Fibroblast of skin of back (primary cell): Measurements from ENCODE around the gene CENPF.
"Not testable (repeated sequence)": the region's sequence is repeated elsewhere in the genome, so short reads cannot be mapped to it uniquely, and the experiment has no call there.

Experiments used
- DNase-seq: peaks from one replicate; pipeline ENCODE4 v3.0.0-alpha.2; 2013

Gene CENPF

DNA sequence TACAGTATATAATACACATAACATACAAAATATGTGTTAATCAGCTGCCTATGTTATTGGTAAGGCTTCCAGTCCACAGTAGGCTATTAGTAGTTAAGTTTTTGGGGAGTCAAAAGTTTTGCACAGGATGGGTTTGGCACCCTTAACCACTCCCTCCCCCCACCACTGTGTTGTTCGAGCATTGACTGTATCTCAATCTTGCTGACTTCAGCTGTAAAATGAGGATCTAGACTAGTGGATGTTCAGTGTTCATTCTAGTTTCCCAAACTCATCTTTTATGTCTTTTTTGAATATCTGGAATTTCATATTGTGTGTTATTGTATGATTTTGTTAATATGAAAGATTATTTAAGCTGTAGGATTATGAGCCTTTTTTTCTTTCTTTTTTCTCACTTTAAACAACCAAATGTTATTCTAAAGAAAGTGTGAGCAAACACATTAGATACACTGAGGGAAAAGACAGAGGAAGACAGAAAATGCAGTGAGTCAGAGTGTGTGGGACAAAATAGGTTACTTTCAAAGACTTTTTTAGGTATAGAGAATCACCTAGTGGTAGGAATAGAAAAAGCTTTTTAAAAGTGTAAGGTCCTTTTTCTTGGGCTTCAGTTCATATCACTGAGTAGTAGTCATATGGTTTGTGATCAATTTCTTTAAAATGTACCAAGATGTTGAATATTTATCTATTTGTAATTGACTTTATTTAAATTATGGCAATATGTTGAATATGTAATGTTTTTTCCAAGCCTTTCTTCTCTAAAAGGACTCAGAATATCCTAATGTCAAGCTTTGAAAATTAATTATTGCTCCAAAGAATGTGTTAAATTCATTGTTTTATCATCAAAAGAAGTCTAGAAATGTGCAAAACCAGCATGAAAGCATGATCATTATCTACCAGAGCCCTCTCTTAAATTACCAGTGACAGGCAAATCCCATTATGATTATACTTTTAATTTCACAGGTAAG is 17.9 kb upstream of the CENPF start:
- peak; percentile 80 for DNase-seq

DNA sequence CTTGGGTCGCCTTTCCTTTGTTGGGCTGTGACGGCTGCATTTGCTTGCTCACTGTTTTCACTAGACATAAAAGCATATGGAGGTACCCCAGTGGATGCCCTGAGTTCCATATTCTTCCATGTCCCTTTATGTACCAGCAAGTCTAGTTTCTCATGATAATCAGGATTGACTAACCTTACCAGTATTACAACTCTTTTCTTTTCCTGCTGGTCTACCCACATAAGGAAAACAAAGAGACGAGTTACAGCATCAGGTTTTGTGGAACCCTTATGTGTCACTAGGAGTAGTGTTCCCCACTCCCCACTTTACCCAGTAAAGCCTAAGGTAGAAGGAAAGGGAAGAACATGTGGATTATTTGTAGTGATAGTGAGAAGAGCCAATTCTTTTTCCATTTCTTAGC is 16.4 kb upstream of the CENPF start:
- DNase-seq, result no peak

DNA sequence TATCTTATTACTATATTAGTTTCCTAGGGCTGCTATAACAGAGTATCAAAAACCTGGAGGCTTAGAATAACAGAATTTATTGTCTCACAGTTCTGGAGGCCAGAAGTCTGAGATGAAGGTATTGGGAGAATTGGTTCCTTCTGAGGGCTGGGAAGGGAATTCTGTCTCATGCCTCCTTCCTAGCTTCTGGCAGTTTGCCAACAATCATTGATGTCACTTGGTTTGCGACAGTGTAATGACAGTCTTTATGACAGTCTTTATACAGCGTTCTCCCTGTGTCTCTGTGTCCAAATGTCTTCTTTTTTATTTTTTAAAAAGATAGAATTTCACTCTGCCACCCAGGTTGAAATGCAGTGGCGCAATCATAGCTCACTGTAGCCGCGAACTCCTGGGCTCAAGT is 15.8 kb upstream of the CENPF start:
- no peak for DNase-seq

DNA sequence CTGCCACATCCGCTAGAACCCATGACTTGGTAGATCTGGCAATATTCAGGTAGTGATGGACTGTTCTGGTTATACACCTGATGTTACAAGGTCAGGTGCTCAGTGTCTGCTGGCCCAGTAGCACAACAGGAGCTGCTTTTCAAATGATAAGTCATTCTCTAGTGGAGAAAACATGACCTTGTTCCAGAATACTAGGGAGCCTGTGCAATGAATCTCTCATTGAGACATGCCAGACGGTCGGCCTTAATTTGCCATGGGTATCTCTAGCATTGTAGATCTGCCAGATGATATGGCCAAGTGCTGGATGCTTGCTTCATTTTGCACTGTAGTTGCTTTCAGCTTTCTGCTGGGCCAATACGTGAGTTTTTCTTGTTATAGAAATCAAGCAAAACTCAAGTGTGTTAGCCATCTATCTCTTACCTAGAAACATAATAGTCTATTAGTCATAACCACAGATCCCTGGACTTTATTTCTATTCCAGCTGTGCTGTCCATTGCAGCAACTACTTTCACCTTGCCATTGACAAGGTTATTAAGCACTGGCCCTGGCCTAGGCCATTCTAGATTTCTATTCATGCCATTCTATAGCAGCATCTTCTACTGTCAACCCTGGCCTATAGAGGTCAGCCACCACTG is 13.9 kb upstream of the CENPF start:
- no peak for DNase-seq

DNA sequence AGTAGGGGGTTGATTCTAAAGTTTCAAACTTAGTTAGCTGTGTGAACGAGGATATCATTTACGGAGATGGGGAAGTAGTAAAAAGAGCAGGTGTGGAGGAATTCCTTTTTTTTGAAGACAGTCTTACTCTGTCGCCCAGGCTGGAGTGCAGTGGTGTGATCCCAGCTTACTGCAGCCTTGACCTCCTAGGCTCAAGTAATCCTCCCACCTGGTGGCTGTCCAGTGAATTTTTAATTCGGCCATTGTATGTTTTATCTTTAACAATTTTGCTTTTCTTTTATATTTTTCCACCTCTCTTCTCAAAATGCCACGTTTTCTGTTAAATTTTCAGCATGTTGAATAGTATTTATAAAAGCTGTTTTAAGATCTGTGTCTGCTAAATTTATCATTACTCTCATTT is 12.3 kb upstream of the CENPF start:
- no peak for DNase-seq

DNA sequence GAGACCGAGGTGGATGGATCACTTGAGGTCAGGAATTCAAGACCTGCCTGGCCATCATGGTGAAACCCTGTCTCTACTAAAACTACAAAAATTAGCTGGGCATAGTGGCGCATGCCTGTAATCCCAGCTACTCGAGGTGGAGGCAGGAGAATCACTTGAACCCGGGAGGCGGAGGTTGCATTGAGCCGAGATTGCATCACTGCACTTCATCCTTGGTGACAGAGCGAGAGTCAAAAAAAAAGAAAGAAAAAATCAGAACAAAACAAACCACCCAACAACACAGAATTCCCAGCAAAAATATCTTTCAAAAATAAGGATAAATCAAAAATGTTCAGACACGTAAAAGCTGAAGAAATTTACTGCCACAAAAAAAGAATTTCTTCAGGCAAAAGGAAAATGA is 11.1 kb upstream of the CENPF start:
- not testable (repeated sequence) for DNase-seq

DNA sequence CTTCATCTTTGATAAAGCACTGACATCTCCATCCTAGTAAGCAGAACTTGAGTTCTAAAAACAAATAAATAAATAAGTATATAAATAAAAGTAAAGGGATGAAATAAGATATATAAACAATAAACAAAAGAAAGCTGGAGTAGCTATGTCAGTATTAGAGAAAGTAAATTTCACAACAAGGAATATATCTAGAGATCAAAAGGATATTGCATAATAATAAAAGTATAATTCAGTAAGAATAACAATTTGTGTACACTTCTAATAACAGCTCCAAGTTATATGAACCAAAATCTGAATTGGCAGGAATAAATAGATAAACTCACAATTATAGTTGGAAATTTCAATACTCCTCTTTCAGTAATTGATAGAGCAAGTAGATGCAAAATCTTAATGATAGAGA is 9.8 kb upstream of the CENPF start:
- no peak for DNase-seq

DNA sequence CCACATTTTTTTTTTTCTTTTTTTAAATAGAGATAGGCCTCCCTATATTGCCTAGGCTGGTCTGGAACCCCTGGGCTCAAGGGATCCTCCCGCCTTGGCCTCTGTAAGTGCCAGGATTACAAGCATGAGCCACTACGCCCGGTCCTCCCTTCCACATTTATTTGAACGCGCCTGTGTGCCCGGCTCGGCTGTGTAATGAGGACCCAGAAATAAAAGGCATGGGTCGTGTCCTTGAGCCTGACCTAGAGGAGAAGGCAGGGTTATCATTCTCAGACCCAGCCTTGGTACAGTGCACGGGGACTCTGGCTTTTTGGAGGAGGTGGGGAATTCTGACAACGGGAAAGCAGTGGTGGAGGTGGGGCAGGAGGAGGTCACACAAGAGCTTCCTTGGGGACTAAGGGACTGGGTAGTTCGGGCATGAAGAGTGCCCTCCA is 841 bp downstream of the CENPF start:
- peak; percentile 15 for DNase-seq

DNA sequence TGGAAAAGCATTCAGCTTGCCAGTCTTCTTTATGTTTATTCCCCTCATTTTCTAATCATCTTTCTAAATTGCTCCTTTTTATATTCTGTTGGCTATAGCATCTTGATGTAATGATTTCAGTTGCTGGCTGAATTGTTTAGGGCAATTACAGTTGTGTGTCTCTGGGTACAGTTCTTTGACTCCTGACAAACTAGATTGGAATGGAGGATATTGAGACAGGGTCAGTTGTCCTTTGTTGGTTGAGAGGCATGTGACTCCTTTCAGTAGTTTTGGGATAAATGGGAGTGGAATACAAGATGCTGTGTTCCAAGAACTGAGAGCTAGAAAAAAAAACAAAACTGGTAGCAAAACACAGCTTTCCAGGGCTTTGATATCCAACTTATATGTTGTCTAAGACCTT is 1.5 kb downstream of the CENPF start:
- DNase-seq, result peak; percentile 59

DNA sequence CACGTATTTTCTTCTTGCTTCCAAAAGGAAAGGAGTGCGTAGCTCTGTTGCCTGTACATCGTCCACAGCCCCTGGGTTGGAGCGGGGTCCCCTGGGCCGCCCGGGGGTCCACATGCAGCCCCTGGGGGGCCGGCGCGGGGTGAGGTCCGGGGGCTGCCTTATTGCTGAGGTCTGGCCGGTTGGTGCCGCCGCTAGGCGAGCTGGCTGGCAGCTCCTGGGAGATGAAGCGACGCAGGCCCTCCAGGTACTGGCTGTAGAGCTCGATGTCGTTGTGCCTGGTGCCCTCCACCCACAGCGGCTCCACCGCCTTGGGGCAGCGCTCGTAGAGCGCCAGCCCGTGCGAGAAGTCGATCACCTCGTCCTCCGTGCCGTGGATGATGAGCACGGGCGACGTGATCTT is 2.5 kb downstream of the CENPF start:
- DNase-seq, result not testable (repeated sequence)

DNA sequence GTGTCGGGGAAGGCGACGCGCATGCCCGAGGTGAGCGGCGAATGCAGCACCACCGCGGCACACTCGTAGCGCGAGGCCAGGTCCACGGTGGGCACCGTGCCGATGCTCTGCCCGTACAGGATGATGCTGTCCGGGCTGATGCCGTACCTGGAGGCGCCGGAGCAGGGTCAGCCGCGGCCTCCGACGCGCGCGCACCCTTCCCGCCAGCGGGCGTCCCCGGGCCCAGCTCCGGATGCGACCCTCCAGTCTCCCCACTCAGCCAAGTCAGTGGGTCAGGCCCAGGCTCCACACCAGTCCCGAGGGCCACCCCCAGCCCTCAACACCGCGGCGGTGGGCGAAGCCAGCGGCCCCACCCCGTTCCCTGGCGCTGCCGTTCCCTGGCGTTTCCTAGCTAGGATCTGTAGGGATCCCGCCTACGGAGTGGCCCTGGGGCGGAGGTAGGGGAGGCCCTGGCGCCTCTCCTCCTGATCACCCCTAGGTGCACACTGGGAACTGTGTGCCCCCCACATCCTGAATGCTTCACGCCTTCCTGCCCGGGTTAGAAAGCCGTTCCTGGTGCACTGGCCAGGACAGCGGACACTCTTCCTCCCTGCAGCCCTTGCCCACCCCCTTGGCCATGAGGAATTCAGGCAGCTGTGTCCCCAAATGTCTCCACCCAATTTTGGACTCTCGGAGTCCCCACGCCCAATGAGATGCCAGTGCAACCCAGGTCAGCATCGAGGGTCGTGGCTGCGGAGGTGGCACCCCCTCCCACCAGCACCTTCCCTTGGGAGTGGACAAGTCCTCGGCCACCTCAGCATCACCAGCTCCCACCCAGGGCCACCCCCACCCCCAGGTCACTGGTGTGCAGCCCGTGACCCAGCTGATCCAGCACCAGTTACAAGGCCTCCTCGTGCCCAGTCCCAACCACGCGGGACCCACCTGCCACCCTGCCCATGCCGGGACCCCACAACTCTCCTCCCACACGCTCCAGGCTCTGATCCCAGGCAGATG is 3.2 kb downstream of the CENPF start:
- DNase-seq, result not testable (repeated sequence)

DNA sequence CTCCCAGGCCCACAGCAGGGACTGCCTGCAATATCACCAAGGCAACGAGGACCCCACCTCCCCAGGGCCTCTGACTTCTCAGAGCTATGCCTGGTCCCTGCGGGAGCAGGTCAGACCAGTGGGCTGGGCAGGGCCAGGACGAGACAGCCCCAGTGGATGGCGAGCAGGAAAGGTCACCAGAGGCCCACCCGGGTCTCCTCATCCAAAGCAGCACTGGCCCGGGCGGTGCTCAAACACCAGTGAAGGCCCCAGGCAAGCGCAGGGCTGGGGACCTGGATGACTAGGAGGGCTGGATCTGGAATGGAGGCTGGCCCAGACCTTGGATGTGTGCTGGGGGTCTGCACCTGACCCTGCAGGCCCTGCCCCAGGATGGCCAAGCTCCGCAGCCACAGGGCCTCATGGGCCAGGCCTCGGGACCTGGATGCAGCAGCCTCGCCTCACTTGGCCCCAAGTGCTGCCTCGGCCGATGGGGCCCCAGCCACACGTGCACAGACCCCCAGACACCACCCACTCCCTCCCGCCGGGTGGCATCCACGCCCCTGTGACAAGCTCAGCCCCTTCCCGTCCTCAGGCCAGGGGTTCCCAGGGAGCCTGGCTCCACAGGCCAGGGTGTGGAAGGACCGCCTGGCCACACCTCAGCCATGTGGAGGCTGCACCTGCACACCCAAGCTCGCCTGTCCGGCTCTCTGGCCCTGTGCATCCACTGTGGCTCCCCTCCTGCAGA is 4.7 kb downstream of the CENPF start:
- DNase-seq, result not testable (repeated sequence)

DNA sequence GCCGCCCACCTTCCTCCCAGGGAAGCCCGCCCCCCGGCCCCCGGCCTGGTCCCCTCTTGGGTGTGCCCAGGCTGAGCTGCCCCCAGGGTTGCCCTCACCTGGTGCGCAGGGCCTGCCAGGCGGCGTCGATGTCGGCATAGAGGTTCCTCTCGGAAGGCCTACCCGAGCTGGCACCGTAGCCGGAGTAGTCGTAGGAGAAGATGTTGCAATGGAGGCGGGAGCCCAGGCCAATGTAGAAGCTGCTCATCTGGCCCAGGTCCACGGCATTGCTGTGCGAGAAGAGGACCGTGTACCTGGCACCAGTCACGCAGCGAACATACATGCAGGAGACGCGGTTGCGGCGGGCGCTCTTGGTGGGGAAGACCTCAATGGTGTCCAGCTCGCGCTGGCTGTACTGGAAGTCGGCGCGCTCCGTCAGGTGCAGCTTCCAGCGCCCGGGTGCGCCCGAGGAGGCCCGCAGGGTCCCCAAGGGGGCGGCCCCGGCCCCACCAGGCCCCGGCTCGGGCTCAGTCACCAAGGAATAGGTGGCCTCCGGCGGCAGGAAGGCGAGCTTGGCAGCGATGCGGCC is 5.3 kb downstream of the CENPF start:
- DNase-seq, result not testable (repeated sequence)

DNA sequence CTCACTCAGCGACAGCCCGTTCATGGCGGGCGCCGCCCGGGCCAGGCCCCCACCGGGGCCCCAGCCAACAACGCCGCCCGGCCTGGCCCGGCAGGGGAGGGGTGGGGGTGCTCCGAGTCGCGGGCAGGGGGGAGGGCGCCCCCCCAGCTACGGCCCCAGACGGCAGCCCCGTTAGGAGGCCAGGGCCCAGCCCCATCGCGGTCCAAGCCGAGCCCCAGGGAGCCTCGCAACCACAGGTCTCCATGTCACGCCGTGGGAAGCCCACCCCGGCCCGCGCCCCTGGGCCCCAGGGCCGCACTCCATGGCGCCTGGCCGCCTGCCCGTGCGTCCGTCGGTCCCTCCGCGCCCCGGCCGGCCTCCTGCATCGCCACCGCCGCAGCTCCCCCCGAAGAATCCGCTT is 5.8 kb downstream of the CENPF start:
- DNase-seq, result not testable (repeated sequence)

DNA sequence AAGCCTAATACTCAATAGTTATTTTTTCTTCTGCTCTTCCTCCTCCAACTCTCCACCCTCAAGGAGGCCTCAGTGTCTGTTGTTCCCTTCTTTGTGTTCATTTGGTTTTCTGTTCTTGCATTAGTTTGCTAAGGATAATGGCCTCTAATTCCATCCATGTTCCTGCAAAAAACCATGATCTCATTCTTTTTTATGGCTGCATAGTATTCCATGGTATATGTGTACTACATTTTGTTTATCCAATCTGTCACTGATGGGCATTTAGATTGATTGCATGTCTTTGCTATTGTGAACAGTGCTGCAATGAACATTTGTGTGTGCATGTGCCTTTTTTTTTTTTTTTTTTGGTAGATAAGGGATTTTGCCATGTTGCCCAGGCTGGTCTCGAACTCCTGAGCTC is 6.7 kb downstream of the CENPF start:
- DNase-seq, result no peak

DNA sequence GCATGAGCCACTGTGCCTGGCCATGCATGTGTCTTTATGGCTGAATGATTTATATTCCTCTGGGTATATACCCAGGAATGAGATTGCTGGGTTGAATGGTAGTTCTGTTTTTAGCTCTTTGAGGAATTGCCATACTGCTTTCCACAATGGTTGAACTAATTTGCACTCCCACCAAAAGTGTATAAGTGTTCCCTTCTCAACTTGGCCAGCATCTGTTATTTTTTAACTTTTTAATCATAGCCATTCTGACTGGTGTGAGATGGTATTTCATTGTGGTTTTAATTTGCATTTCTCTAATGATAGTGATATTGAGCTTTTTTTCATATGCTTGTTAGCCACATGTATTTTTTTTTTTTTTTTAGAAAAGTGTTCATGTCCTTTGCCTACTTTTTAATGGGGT is 7.1 kb downstream of the CENPF start:
- DNase-seq, result not testable (repeated sequence)

DNA sequence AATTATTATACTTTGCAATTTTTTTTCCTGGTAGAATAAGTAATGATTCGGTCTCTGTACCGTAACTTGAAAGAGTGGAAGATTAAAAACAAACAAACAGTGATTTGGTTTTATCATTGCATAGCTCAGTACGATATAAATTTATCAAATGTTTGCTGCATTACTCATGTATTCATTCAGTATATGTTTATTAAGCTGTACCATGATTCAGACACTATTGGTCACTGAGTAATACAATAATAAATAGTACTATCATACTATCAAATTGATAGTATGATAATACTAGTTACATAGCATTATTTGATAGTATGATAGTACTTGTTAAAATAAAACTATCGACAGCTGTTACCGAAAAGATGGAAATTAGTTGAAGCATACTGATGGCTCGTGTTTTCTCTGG is 12.1 kb downstream of the CENPF start:
- DNase-seq, result peak; percentile 37

DNA sequence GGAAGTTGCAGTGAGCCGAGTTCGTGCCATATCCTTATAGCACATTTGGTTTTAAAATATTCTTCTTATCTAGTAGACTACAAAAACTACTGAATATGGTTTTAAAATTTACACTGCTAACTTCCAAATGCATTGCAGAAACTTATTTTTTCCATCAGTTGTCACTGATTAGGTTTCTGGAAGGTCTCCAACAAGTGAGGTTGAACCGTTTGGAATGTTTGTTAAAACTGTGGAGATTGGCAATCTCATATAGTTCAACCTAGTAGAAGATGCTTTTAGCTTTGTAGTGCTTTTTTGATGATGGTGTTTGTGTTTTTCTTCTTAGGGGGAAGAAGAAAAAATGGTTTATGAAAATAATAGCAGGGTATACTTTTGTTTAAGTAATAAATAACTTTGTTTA is 12.9 kb downstream of the CENPF start:
- DNase-seq, result peak; percentile 33

DNA sequence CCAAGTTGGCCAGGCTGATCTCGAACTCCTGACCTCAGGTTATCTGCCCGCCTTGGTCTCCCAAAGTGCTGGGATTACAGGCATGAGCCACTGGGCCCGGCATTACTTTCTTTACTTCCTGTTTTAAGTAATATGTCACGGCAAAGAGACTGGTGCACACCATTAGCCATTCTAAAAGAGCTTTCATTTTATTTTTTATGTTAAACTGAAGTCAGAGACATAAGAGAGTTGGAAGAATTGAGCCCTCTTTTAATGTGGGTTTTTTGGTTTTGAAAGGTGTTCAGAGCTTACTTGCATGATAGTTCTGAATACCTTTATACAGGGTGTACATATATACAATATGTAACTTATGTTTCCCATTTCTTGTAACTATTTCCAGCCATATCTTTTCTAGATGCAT is 14.3 kb downstream of the CENPF start:
- DNase-seq, result no peak

DNA sequence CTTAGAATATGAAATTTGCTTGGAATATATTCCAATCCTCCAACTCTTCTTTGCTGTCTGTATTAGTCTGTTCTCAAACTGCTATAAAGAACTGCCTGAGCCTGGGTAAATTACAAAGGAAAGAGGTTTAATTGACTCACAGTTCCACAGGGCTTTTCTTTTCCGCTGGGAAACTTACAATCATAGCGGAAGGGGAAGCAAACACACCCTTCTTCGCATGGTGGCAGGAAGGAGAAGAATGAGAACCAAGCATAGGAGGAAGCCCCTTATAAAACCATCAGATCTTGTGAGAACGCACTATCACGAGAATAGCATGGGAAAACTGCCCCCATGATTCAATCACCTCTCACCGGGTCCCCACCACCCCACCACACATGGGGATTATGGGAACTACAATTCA is 14.8 kb downstream of the CENPF start:
- DNase-seq, result no peak

DNA sequence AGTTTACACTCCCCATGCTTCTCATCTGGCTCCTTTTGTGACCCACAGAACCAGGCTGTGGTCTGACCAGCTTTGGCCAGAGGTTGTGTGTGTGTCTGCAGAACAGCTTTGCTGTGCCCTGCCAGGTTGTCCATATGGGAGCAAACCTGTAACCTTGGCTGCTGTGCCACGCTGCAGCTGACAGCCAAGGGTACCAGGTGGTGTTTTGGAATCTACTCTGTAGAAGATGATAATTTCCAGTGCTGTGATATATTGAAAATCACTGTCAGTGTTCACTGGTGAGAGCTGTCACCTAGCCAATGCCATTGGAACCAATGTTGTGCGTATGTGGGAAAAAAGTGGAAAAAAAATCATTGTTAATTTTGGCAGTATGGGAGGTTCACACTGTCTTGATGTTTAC is 18.2 kb downstream of the CENPF start:
- DNase-seq, result no peak

DNA sequence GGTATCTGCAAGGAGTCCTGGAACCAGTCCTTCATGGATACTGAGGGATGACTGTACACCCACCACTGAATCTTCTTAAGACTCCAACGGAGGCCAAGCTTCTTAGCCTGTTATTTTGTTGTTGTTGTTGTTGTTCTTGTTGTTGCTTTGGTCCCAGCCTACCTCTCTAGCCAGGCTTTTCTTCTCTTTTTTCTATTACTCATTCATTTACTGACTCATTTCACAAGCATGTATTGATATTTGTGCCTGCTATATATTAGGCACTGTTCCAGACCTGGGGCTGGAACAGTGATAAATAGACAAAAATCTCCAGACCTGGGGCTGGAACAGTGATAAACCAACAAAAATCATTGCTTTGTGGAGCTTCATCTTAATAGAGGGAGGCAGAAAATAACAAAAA is 20.4 kb downstream of the CENPF start:
- peak; percentile 11 for DNase-seq
